Stimulated activated naive CD8-positive, alpha-beta T cell treated with anti-CD3 and anti-CD28 coated beads, Interleukin-15, Interleukin-2, amounts not matched to agents 100 U/mL and 50 U/mL, for 24 hours (primary cell): ENCODE measurements around the gene MMD.
A peak's percentile ranks its signal among the peaks of the same experiment; 100 is the strongest.
"Not testable (repeated sequence)": the region's sequence is repeated elsewhere in the genome, so short reads cannot be mapped to it uniquely, and the experiment has no call there.

Experiments
- ATAC-seq: fragments of 150-1000 bp; cut with Tn5 transposase; one replicate; pipeline ENCODE4 v1.10.0; 2021
- DNase-seq: peaks from one replicate; pipeline ENCODE4 v3.0.0; 2021

The MMD gene

DNA sequence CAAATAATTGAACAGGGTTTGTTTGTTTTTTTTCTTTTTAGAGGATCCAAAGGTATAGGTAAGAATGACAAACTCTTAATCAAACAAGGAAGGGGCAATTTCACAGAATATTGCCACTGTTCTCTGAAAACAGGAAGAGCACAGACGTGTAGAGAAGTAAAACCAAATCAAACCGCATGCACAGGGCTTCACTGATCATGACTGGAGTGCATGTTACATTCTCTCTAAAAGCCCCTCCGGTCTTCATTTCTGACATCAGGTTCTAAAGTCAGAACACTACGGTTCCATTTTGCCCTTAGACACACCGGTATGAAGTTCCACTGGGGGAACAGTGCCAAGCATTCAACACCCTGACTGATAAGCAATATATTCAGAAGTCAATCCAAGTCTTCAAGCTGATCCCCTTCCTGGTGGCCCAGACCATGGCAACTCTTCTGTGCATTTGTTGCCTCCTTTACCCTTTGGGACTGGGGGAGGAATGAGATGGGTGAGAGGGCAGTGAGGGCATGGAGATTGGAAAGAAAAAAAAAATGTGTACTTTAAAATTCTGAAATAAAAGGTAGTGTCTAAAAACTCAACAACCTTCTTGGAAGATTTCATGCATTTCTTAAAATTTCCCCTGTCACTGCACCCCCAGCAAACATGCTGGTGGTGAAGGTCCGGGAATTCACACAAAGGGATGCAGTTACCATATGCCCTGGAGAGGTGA is 1.4 kb downstream of the MMD start:
- ATAC-seq (peak; percentile 33), DNase-seq (peak; percentile 18)

DNA sequence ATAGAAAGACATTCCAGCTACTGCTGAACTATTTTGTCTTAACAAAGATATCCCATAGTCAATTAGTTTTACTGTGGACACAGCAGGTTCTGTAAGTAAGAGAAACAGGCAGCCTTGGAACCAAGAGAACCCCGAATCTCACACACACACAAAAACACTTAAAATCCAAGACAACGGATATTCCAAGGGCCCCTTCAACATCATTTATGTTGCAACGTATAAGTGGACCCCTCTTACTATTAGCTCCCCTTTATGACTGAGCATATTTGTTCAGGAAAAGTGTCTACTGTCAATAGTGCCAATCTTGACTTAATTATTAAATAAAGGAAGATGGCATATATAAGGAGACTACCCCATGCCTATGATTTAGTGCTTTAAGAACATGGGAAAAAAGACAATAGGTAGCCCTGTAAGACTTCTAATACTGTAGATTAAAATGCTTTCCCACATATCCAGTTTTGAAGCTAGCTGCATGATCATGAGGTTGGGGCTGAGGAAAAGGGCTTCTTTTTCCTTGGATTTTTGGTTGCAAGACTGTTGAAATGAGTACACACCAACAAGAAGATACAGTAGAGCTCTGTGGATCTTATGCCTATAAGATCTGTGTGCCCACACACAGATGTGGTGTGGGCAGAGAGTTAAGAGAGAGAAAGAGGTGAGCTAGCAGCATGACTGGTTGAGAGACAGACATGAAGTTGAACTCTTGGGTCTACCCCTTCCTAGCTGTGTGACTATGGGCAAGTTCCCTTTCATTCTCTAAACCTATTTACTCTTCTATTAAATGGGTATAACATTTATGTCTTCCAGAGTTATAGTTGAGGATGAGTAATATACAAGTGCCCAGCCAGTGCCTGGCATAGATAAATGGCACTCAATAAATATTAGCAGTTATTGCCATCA is 3.0 kb downstream of the MMD start:
- no peak for ATAC-seq
- DNase-seq = no peak

DNA sequence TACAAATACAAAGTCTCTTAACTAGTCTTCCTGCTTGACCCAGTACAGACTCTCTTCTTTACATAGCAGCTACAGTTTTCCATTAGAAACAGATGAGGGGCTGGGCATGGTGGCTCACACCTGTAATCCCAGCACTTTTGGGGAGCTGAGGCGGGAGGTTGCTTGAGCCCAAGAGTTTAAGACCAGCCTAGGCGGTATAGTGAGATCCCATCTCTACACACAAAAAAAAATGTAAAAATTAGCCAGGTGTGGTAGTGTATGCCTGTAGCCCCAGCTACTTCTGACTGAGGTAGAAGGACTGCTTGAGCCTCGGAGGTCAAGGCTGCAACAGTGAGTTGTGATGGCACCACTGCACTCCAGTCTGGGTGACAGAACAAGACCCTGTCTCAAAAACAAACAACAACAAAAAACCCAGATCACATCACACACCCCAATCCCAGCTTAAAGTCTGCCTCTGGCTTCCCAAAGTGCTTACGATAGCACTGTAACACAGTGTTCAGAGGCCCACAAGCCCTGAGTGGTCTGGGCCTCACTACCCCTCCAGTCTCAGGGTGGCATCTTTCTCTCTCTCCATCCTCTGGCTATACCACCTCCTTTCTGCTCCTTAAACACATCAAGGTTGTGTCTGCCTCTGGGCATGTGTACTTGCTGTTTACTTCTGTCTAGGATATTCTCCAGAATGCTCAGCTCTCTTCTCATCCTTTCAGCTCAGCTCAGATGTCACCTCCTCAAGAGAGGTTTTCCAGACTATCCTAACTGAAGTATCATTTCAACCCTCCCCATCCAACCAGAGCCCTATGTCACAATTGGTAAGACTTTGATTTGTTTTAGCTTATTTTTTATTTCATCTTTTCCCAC is 4.0 kb downstream of the MMD start:
- DNase-seq (no peak), ATAC-seq (no peak)

DNA sequence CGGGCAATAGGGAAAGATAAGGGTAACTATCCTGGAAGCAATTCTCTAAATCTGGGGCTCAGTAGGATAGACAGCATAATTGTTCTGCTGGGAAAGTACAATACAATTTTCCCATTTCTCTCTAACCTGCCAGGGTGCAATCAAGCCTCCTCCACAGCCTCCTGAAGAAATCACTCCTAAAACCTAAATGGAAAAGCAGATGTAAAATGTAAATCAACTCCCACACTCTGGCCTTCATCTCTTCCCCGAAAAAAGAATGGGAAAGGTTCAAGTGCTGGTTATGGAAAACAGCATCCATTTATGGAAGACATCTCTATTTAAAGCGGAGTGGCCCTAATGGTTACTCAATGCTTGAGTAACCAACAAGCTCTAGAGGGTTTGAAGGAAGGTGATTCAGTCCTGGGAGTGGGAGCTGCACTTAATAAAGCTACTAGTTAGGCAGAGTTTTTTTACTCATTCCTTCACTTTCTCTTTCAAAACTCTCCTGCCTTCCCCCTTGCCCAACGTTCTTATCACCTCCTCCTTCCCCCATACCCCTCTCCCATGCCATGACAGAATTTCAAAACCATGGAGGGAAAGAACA is 5.1 kb downstream of the MMD start:
- ATAC-seq (no peak), DNase-seq (no peak)

DNA sequence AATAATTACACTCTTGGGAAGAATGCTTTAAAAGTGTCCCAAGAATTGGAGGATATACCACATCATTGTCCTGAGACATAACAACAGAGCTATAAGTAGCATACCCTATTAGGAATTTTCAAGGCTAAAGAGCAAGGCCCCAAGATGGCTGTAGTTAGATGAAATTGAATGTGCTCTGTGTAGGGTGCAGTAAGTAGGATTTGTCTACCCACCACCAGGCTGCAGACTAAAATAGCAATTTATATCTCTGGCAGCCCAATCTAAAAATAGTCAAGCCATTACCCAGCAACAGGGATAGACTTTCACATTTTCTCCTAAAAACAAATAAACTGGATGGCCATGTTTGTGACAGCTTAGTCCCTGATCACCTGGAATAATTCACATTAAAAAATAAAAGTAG is 5.6 kb downstream of the MMD start:
- DNase-seq (no peak), ATAC-seq (no peak)

DNA sequence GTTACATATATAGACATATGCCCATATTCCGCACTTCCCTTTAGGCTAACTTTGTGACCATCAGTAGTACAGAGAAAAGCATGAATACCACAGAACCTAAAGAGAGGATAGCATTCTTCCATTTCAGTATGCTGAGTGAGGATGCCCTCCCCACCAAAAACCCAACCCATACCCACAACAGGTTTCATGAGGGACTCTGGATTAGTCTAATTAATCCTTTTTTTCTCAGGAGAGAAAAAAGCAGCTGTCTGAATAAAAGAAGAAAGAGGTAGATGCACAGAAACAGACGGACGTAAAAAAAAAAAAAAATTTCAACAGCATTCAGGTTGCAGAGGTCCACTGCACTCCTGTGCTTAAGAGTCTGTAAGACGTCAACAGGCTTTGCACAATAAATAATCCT is 6.7 kb downstream of the MMD start:
- no peak for DNase-seq
- no peak for ATAC-seq

DNA sequence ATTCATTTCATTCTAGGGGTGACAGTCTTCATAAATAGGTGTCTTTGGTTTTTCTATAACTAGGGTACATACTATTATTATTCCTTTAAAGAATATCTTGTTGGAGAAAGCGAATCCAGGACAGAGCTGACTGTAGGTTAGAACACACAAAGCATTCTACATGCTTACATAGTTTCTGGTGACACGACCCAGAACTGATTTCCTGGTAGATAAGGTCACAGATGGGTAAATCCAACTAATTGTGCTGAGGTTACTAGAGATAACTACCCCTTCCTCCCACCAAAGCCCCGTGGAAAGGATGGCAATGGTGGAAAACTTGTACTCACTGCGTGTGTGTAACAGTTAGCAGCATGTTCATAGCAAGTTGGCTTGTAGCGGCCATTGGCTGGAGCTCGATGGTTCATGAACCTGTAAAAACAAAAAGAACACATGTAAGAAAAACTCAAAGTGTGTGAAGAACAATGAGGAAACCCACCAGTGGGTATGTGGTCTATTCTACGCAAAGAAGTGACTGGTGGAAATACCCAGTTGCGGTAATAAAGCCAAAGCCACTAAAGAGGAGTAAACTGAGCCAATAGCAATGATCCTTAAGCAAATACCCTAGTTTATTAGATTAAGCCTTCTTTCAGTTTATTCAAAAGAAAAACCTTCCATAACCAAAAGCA is 7.7 kb downstream of the MMD start:
- peak; percentile 61 for ATAC-seq

DNA sequence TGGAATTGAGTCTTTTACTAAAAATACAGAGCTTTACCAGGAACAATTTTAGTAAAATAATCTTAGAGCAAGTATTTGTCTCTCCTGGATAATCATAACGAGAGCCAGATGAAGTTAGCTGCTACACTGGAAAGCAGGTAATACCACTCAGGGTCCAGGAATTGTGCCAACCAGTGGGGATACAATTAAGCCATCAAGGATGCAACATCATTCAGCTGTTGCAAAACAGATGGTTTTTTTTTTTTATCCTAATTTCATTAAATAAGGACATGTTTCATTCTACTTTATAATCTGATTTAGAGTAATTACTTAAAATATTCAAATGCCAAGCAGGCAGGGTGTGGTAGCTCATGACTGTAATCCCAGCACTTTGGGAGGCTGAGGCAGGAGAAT is 10.2 kb downstream of the MMD start:
- DNase-seq (no peak), ATAC-seq (no peak)

More for the DNA sequence above, 7.7 kb downstream of the MMD start:
- DNase-seq = peak; percentile 19

DNA sequence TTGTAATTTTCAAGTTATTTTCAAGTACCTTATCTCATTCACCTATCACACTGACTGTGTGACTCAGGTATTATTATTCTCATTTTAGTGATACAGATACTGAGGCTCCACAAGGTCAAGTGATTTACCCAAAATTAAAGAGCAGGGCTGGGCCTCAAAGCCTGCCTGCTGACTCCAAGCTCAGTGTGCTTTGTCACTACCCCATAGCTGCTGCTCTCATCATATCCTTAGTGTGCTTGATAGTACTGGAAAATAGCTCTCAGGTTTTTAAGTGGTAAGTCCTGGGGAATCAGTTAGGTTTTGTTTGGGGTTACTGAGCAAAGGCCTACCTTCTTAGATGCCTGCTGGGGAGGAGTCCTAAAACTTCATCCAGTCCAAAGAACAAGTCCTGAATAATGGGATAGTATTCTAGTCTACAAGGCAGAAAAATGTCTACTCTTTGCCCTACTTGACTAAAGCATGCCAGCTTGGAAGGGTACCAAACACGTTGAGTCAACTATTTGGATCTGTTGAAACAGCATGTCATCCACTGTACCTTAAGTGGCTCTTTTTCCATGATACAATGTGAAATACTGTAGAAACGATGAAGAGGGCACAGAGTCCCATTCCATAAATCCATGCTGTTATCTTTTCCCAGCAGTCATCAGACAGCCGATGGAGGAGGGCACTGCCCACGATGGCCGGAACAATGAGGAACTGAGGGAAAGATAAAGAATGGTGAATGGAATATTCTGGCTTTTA is 10.7 kb downstream of the MMD start:
- DNase-seq (no peak), ATAC-seq (no peak)

DNA sequence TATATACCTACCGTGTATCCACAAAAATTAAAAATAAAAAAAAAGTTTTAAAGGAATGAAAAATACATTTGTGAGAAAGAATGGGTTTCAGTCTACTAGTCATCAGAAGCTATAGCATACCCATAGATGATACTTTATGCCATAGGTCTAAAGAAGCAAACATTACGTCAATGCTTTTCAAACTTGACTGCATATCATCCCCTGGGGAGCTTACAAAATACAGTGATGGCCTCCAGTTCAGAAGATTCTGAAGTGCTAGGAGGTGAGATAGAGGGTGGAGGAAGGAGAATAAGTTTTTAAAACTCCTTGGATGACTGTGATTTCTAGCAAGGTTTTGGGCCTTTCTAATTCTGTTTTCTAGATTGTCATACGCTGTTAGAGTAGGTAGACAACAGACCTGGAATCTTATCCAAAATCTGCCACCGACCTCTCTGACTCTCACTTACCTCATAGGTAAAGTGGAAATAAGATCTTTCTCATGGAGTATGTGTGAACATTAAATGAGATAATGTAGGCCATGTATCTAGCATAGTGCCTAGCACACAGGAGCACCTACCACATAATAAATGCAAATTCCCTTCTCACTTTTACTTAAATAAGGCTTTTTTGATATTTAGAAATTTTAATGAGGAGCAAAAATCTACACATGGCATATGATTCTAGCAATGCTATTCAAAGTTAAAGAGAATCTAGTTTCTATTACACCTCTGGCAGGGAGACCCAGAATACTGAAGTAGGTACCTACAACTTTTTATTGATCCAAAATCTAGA is 12.4 kb downstream of the MMD start:
- no peak for ATAC-seq
- no peak for DNase-seq

DNA sequence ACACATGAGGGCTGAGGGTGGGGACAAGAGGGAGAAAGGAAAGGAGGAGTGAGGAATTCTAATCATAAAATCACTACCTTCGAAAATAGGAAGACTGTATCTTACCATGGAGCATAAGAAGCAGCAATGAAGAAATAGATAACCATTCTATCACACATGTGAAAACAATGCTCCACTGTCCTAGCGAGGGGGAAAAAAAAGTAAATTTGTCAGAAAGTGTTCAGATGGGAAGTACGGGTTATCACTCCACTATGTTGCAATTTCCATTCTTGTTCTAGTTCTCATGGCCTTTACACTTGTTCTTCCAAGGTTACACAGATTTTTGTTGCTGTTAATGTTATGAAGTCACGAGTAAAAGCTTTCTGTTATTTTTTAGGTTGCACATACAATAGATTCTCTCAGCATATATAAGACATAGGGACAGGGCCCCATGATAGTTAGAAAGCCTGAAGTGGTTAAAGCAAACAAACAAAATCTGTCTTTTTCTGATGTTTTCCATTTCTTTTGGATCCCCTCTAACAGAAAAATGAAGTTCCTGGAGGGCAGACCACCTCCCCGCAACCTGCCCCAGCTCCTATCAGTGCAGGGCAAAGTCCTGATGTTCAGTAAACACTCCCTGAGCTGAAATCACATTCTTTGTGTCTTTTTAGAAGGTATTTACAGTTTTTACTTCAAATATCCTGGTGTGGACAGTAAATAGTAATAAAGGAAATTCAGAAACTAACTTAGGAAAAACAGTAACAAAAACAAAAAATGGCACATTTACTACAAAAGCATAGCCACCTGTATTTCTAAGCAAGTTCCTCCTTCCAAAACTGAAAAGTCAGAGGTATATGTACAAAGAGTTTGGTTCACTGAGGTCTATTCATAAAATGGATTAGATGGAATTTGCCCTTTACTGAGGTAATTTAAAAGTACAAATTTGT is 13.7 kb downstream of the MMD start:
- no peak for DNase-seq
- ATAC-seq = no peak

DNA sequence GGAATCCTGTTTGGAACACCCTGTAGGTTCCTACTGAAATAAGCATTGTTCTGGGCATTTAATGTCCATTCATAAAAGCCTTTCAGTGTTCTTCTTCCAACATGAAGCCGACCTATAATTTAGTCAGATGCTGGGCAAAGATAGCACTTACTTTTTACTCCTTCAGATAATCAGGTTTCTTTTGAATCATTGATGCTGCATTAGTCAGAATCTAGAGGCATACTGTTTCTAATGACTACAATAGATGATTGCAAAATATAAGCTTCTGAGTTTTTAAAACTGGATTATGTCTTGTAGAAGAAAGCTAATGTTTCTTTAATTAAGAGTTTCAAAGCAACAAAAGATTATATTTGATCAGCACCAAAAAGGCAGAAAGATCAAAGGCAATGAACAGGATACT is 16.0 kb downstream of the MMD start:
- ATAC-seq = no peak
- DNase-seq = no peak

DNA sequence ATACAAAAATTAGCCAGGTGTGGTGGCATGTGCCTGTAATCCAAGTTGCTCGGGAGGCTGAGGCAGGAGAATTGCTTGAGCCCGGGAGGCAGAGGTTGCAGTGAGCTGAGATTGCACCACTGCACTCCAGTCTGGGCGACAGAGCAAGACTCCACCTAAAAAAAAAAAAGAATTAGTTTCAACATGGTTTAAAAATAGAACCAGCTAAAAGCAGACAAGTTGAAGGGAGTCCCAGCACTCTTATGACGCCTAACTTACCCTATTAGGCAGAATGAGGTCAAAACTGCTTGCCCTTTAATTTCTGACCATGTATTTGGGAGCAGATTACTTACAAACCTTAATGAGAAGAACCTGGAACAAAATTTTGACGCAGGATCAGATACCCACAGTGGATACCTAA is 17.4 kb downstream of the MMD start:
- ATAC-seq, DNase-seq: not testable (repeated sequence)

DNA sequence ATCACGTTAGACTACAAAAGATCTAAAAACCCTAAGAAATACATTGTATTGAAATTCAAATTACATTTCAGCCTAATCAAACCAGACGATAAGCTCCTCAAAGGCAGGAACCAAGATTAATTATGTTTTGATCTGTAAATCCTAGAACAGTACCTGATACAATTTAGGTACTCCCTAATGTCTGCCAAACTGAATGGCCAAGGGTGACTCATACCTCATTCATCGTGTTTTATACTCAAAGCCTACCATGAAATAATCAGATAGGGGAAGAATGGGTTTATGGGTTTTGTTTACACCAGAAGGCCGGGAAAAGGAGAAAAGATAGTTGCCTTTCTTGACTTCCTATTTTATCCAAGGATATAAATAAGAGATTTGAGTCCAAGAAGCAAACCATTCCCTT is 19.3 kb downstream of the MMD start:
- no peak for DNase-seq
- ATAC-seq = no peak

DNA sequence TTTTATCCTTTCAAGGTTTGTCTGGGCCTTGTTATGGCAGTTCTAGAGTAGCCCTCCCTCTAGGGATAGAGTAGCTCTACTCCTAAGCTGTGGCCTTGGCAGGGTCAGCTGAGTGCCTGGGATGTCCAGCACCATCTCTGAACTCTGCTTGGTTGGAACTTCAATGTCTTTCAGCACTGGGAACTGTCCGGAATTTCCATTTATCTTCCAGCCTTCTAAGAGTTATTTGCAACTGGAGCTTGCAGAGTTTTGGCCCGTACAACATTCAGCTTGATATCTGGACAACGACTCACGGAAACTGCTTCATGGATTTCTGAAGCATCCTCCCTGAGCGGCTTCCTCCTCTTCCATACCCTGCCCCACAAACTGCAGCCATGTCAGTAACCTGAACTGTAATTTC is 22.9 kb downstream of the MMD start:
- DNase-seq (no peak), ATAC-seq (no peak)

DNA sequence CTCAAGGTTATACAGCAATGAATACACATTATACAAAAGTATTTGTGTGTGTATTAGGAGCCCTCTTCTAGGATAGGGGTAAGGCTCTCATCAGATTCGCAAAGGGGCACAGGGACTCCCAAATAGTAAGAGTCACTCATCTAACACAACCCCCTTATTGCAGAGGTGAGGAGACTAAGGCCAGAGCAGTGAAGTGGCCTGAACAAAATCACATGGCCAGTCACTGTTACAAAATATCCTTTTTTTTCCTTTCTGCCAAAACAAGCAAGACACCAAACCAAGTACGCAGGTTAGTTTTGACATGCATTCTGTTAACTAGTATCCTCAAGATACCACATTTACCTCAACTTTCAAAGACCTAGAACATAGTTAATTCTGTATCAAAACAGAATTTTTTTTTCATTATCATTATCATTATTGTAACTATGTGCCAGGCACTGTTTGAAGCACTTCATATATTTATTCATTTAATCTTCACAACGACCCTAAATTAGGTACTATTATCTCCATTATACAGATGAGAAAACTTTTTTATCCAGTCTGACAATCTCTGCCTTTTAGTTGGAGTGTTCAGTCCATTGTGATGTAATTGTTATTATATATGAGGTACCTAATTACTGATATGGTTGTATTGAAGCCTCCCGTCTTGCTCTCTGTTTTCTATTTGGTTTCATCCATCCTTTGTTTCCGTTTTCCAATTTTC is 25.7 kb downstream of the MMD start:
- ATAC-seq (no peak), DNase-seq (no peak)

DNA sequence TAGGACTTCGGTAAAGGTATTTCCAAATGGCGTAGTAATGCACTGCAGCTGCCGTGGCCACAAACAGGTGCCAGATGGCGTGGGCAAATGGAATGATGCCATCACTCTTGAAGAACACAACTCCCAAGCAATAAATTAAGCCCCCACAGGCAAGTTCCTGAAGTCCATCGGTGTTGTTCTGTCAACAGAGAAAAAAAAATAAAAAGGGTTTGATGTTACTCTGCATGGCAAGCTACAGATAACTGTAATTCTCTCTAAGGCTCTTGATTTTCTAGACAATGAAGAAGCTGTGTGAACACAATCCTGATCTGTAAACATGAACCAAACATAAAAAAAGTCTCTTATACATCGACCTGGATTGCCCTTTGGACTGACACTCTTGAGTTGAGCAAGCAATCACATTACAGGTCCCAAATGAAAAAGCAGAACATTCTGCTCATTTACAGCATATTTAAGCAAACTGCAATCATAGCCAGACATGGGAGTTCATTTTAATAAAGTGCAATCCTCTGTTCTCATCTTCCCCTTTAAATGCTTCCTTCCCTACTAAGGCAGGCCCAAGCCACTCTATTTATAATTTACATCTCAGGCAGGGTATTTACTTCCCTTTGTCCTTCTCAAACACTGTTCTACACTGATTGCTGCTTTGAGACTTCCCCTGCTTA is 27.1 kb downstream of the MMD start:
- DNase-seq (no peak), ATAC-seq (no peak)
